K562 (cell line): Measurements from ENCODE around the gene SLC7A4. TPM values are rescaled to one million over a fixed set of nuclear protein-coding genes. Genes with fewer than 3 reads are reported as not detected.

ENCODE experiments used
- ATF3 ChIP-seq, 2 experiments: fragments of 450-650 bp in 1 of 2; sonication (generic) in 1 of 2; formaldehyde crosslinking in 1 of 2; IDR thresholded peaks in 1 of 2; conservative IDR thresholded peaks in 1 of 2; 2 replicates each; pipeline versions ENCODE4 v1.6.1 to v1.8.1; 2016 to 2023; ENCODE audit warnings: mild to moderate bottlenecking in 2 of 2, moderate library complexity in 2 of 2, inconsistent platforms in 1 of 2, missing genetic modification reagents in 1 of 2
- CREB1 ChIP-seq, 2 experiments: sonication (generic) in 1 of 2; formaldehyde crosslinking in 1 of 2; IDR thresholded peaks; 2 replicates each; pipeline versions ENCODE4 v1.6.1 to v1.8.0; 2012 to 2022; ENCODE audit warnings: inconsistent platforms in 1 of 2, mild to moderate bottlenecking in 1 of 2, missing genetic modification reagents in 1 of 2, moderate library complexity in 1 of 2
- DLX4 ChIP-seq: fragments of 250-450 bp; sonication (Bioruptor Pico); IDR thresholded peaks from 2 replicates; pipeline ENCODE4 v1.6.1; 2021; ENCODE audit warnings: mild to moderate bottlenecking
- EZH2 ChIP-seq: IDR thresholded peaks from 2 replicates; pipeline ENCODE4 v1.6.1; 2012; ENCODE audit warnings: low read depth, mild to moderate bottlenecking, inconsistent platforms, low read length, borderline replicate concordance
- GABPA ChIP-seq: fragments of 200-800 bp; sonication (Bioruptor generic); conservative IDR thresholded peaks from 2 replicates; pipeline ENCODE4 v1.6.1; 2016; ENCODE audit warnings: low read depth, missing genetic modification characterization, missing compliant biosample characterization
- GABPB2 ChIP-seq: fragments of 250-450 bp; sonication (Bioruptor Pico); conservative IDR thresholded peaks from 2 replicates; pipeline ENCODE4 v1.5.1; 2021; ENCODE audit warnings: mild to moderate bottlenecking
- HIVEP1 ChIP-seq: fragments of 250-450 bp; sonication (Bioruptor Pico); IDR thresholded peaks from 2 replicates; pipeline ENCODE4 v1.4.0; 2020; ENCODE audit warnings: mild to moderate bottlenecking
- MTA3 ChIP-seq: fragments of 450-650 bp; formaldehyde crosslinking; IDR thresholded peaks from 2 replicates; pipeline ENCODE4 v1.6.1; 2017; ENCODE audit warnings: mild to moderate bottlenecking, borderline replicate concordance
- MXI1 ChIP-seq: IDR thresholded peaks from 2 replicates; pipeline ENCODE4 v1.6.1; 2011; ENCODE audit warnings: low read depth, mild to moderate bottlenecking, improper control_type of control experiment, low read length
- NBN ChIP-seq: fragments of 450-650 bp; IDR thresholded peaks from 2 replicates; pipeline ENCODE4 v1.6.1; 2016; ENCODE audit warnings: low read depth, mild to moderate bottlenecking
- NR2C1 ChIP-seq, 2 experiments: fragments of 450-650 bp; IDR thresholded peaks; 2 replicates each; pipeline ENCODE4 v1.6.1; 2017; ENCODE audit warnings: mild to moderate bottlenecking in 2 of 2, antibody characterized with exemption in 1 of 2, inconsistent platforms in 1 of 2, missing compliant biosample characterization in 1 of 2, missing genetic modification characterization in 1 of 2
- NRF1 ChIP-seq, 2 experiments: fragments of 450-650 bp; IDR thresholded peaks in 1 of 2; conservative IDR thresholded peaks in 1 of 2; 2 replicates each; pipeline ENCODE4 v1.6.1; 2014; ENCODE audit warnings: mild to moderate bottlenecking in 2 of 2
- POLR2A ChIP-seq: fragments of 450-650 bp; conservative IDR thresholded peaks from 2 replicates; pipeline ENCODE4 v1.6.1; 2016
- RHOXF2B ChIP-seq: fragments of 250-450 bp; sonication (Bioruptor Pico); conservative IDR thresholded peaks from 2 replicates; pipeline ENCODE4 v1.5.1; 2021
- SMAD2 ChIP-seq: fragments of 150-350 bp; IDR thresholded peaks from 2 replicates; pipeline ENCODE4 v1.6.1; 2014; ENCODE audit warnings: low read depth, mild to moderate bottlenecking, low read length
- ZNF121 ChIP-seq: sonication (generic); formaldehyde crosslinking; conservative IDR thresholded peaks from 2 replicates; pipeline ENCODE4 v1.8.0; 2022; ENCODE audit warnings: missing genetic modification reagents
- polyA plus RNA-seq, 8 experiments: library from polyadenylated mRNA; depleted of rRNA in 4 of 8; stranded (reverse) in 5 of 8; unstranded in 3 of 8; fragments of >200 nt; fragmentation: Nextera tagmentation in 2 of 8; fragmentation: Illumina TruSeq in 1 of 8; extraction: Ambion mirVana in 2 of 8; extraction: Trizol in 1 of 8; gene quantifications; 2 replicates each; pipeline versions ENCODE4 v1.2.1 to v1.2.3, GENCODE V29; 2011 to 2014; ENCODE audit warnings: inconsistent platforms in 1 of 8, missing spikeins in 1 of 8
- total RNA-seq, 7 experiments: library from RNA; depleted of rRNA in 6 of 7; stranded (reverse); fragments of >200 nt in 6 of 7; fragmentation: Illumina TruSeq in 2 of 7; extraction: Trizol in 2 of 7; gene quantifications; 2 replicates each; pipeline versions ENCODE4 v1.2.1 to v1.2.3, GENCODE V29; 2011 to 2021; ENCODE audit warnings: low replicate concordance in 1 of 7
- TF ChIP-seq, protein P1 (sequence below): sonication (generic); formaldehyde crosslinking; IDR thresholded peaks from 2 replicates; pipeline ENCODE4 v1.8.0; 2022; ENCODE audit warnings: mild to moderate bottlenecking, missing genetic modification reagents
- TF ChIP-seq, protein P2 (sequence below): fragments of 250-450 bp; sonication (Bioruptor Pico); IDR thresholded peaks from 2 replicates; pipeline ENCODE4 v1.5.0; 2021
- TF ChIP-seq, protein P3 (sequence below): fragments of 450-650 bp; IDR thresholded peaks from 2 replicates; pipeline ENCODE4 v1.6.1; 2016; ENCODE audit warnings: low read depth, mild to moderate bottlenecking, moderate library complexity
- TF ChIP-seq, protein P4 (sequence below): sonication (generic); IDR thresholded peaks from 2 replicates; pipeline ENCODE4 v1.6.1; 2016

SLC7A4 gene
- total and polyA plus RNA-seq, 9 of the 15 experiments (the other 6 are each of a cell fraction or from before 2014, with no cell fraction given): not detected

DNA sequence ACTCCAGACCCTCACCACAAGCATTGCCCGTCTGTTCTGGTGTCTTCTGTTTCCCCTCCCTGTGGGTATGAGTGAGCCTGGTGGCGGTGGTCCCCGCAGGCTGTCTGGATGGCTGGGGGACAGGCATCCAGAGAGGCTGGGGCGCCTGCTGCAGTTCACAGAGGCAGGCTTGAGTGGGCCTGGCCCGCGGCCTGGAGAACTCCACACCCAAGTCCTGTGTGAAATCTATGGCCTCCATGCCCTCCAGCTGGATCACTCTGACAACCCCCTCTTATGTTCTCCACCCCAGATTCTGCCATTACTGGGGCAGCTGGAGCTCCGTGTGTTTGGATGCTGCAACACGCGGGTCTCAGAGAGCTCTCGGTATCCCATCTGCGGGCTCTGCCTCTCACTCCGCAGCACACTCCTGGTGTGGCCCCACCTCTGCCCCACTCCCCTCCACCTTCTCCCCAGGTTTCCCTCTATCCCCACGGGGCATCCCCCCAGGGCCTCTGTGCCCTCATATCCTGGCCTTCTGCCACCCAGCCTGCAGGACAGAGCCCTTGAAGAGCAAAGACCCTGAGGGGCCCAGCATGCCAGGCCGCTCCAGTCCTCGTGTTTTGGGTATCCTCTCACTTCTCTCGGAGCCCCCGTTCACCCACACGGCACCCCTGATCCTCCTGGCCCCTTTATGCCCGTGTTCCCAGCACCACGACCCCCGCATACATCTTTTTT is 44.7 kb upstream of the SLC7A4 start (continued):
- TF ChIP-seq, protein P1, sequence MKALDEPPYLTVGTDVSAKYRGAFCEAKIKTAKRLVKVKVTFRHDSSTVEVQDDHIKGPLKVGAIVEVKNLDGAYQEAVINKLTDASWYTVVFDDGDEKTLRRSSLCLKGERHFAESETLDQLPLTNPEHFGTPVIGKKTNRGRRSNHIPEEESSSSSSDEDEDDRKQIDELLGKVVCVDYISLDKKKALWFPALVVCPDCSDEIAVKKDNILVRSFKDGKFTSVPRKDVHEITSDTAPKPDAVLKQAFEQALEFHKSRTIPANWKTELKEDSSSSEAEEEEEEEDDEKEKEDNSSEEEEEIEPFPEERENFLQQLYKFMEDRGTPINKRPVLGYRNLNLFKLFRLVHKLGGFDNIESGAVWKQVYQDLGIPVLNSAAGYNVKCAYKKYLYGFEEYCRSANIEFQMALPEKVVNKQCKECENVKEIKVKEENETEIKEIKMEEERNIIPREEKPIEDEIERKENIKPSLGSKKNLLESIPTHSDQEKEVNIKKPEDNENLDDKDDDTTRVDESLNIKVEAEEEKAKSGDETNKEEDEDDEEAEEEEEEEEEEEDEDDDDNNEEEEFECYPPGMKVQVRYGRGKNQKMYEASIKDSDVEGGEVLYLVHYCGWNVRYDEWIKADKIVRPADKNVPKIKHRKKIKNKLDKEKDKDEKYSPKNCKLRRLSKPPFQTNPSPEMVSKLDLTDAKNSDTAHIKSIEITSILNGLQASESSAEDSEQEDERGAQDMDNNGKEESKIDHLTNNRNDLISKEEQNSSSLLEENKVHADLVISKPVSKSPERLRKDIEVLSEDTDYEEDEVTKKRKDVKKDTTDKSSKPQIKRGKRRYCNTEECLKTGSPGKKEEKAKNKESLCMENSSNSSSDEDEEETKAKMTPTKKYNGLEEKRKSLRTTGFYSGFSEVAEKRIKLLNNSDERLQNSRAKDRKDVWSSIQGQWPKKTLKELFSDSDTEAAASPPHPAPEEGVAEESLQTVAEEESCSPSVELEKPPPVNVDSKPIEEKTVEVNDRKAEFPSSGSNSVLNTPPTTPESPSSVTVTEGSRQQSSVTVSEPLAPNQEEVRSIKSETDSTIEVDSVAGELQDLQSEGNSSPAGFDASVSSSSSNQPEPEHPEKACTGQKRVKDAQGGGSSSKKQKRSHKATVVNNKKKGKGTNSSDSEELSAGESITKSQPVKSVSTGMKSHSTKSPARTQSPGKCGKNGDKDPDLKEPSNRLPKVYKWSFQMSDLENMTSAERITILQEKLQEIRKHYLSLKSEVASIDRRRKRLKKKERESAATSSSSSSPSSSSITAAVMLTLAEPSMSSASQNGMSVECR: 0 out of 2 replicates have a peak, but pooled peaks have one; percentile 24
- TF ChIP-seq RHOXF2B (CRISPR knock-in tag) (no peak), MTA3 (no peak), POLR2A (no peak), ATF3 (IDR thresholded peaks at IDR 0.05) (no peak), ATF3 (CRISPR knock-in tag; conservative IDR thresholded peaks at IDR 0.05) (no peak), GABPB2 (CRISPR knock-in tag) (no peak), GABPA (tag) (no peak), HIVEP1 (CRISPR knock-in tag) (0 out of 2 replicates have a peak, but pooled peaks have one; percentile 15), MXI1 (no peak), NBN (no peak), SMAD2 (no peak), NRF1 (conservative IDR thresholded peaks at IDR 0.05 in 1 of 2, IDR thresholded peaks at IDR 0.05 in 1 of 2) (0 out of 4 replicates have a peak, but pooled peaks of 1 of the 2 experiments have one; percentile 4), ZNF121 (CRISPR knock-in tag) (no peak), CREB1 (IDR thresholded peaks at IDR 0.05) (no peak), CREB1 (CRISPR knock-in tag; IDR thresholded peaks at IDR 0.05) (no peak), NR2C1 (IDR thresholded peaks at IDR 0.05) (no peak), NR2C1 (tag; IDR thresholded peaks at IDR 0.05) (no peak), EZH2 (no peak), DLX4 (CRISPR knock-in tag) (no peak)
- TF ChIP-seq, protein P2, sequence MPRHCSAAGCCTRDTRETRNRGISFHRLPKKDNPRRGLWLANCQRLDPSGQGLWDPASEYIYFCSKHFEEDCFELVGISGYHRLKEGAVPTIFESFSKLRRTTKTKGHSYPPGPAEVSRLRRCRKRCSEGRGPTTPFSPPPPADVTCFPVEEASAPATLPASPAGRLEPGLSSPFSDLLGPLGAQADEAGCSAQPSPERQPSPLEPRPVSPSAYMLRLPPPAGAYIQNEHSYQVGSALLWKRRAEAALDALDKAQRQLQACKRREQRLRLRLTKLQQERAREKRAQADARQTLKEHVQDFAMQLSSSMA (CRISPR knock-in tag): no peak
- TF ChIP-seq, protein P3, sequence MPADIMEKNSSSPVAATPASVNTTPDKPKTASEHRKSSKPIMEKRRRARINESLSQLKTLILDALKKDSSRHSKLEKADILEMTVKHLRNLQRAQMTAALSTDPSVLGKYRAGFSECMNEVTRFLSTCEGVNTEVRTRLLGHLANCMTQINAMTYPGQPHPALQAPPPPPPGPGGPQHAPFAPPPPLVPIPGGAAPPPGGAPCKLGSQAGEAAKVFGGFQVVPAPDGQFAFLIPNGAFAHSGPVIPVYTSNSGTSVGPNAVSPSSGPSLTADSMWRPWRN: no peak
- TF ChIP-seq, protein P4, sequence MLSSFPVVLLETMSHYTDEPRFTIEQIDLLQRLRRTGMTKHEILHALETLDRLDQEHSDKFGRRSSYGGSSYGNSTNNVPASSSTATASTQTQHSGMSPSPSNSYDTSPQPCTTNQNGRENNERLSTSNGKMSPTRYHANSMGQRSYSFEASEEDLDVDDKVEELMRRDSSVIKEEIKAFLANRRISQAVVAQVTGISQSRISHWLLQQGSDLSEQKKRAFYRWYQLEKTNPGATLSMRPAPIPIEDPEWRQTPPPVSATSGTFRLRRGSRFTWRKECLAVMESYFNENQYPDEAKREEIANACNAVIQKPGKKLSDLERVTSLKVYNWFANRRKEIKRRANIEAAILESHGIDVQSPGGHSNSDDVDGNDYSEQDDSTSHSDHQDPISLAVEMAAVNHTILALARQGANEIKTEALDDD: no peak
